Measurements from ENCODE around the gene ZC3H12A. TPM values are rescaled to one million over a fixed set of nuclear protein-coding genes. Genes with fewer than 3 reads are reported as not detected.

Gene ZC3H12A
- total and polyA plus RNA-seq, 2 of the 4 experiments (the other 2 are of a cell fraction) = 3.8 to 14.2 TPM

DNA sequence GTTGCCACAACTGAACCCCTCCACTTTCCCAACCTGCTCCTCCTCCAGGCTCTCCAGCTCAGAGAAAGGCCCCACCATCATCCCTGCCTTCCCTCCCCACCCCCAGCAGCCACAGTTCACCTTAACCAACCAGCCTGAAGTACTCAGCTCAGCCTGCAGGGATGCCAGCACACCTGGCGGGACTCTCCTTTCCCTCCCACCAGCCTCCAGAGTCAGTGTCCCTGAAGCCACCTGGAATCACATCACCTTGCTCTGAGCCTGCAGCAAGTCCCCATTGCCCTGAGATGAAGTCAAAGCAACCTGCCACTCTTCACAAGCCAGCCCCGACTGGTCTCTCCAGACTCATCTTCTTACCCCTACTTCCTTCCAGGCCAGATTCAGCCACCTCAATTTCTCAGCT is 26.2 kb upstream of the ZC3H12A start:
- dilution Hi-C loops (cut with HindIII; ENCODE audit: low sequenced_read_pairs, unreplicated experiment) = no loop called here
- Histone ChIP-seq H3K9me1 (ENCODE audit: insufficient read depth, low read length) (no peaks in the 10 kb centered on the region), H3K4me2 (ENCODE audit: low read depth, low read length) (no peak overlapping the region)

More for the DNA sequence above, 26.2 kb upstream of the ZC3H12A start:
- no peak overlapping the region for H4K5ac ChIP-seq (ENCODE audit: low read depth, low read length)
- no peak overlapping the region for H3K14ac ChIP-seq (replicated peaks; ENCODE audit: low read depth, low read length)
- H3K4ac ChIP-seq (ENCODE audit: low read depth, low read length) = no peak overlapping the region
- H4K8ac ChIP-seq (ENCODE audit: low read depth in 2 of 2, low read length in 2 of 2) = no peak overlapping the region
- no peaks in the 10 kb centered on the region for H3K36me3 ChIP-seq (ENCODE audit: control insufficient read depth, insufficient read depth, low read length)
- no peak overlapping the region for H3K18ac ChIP-seq (ENCODE audit: low read depth, low read length)
- H3K27me3 ChIP-seq (ENCODE audit: control insufficient read depth, insufficient read depth, low read length) = peaks cover 19% of the 10 kb centered on the region
- H3K9me3 ChIP-seq (ENCODE audit: control insufficient read depth, insufficient read depth, low read length) = no peaks in the 10 kb centered on the region
- H3K4me1 ChIP-seq (ENCODE audit: control insufficient read depth, insufficient read depth, low read length) = no peaks in the 10 kb centered on the region
- TF ChIP-seq RCOR1 (IDR thresholded peaks at IDR 0.05; ENCODE audit: insufficient replicate concordance, low read length) = no peak
- no peak for TF ChIP-seq FOS (IDR thresholded peaks at IDR 0.05; ENCODE audit: low read depth, low read length)
- TF ChIP-seq NFE2L2 (IDR thresholded peaks at IDR 0.05; ENCODE audit: low read depth, low read length) = no peak
- TF ChIP-seq USF2 (IDR thresholded peaks at IDR 0.05; ENCODE audit: low read depth, low read length) = no peak
- TF ChIP-seq CTCF (conservative IDR thresholded peaks at IDR 0.05; ENCODE audit: low read depth, low read length) = no peak
- TF ChIP-seq, protein P1, sequence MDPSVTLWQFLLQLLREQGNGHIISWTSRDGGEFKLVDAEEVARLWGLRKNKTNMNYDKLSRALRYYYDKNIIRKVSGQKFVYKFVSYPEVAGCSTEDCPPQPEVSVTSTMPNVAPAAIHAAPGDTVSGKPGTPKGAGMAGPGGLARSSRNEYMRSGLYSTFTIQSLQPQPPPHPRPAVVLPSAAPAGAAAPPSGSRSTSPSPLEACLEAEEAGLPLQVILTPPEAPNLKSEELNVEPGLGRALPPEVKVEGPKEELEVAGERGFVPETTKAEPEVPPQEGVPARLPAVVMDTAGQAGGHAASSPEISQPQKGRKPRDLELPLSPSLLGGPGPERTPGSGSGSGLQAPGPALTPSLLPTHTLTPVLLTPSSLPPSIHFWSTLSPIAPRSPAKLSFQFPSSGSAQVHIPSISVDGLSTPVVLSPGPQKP (IDR thresholded peaks at IDR 0.05; ENCODE audit: borderline replicate concordance, low read depth, low read length) = no peak
- no peak overlapping the region for H3K4me3 ChIP-seq (ENCODE audit: insufficient read depth, low read depth, low read length)
- ChIA-PET POLR2A (ENCODE audit: unreplicated experiment) (no interaction called here), CTCF (interaction anchor here (1.2 kb wide), 1 partner anchor 40 kb away, joined by 3 read pairs; no protein-coding TSS in a partner anchor)
- H2BK5ac ChIP-seq (ENCODE audit: low read depth, low read length, poor library complexity, severe bottlenecking) = no peak overlapping the region
- DNase-seq (no peak), ATAC-seq (ENCODE audit: low read depth) (no peak)
- H2BK20ac ChIP-seq (ENCODE audit: low read depth, low read length) = no peak overlapping the region
- no peak overlapping the region for H4K91ac ChIP-seq (ENCODE audit: insufficient read depth, low read depth, low read length)
- no peaks in the 10 kb centered on the region for H3K79me1 ChIP-seq (ENCODE audit: low read depth in 1 of 2, low read length in 2 of 2)
- H2AK5ac ChIP-seq (ENCODE audit: low read depth, low read length) = no peak overlapping the region
- no peak overlapping the region for H3K23ac ChIP-seq (ENCODE audit: low read depth, low read length)
- H3K56ac ChIP-seq (ENCODE audit: extremely low read depth, insufficient read depth, low read length) = no peak overlapping the region
- in situ Hi-C loops (cut with MboI; ENCODE audit: low sequenced_read_pairs) = no loop called here
- intact Hi-C loops (cut with micrococcal nuclease) = no loop called here
- H2BK120ac ChIP-seq (ENCODE audit: low read depth, low read length) = no peak overlapping the region
- no peak overlapping the region for H3K9ac ChIP-seq (ENCODE audit: low read depth, low read length)
- no TSS peak for BruUV-seq (replicated peaks)
- H4K20me1 ChIP-seq (ENCODE audit: insufficient read depth, low read length) = no peaks in the 10 kb centered on the region
- H2BK15ac ChIP-seq (ENCODE audit: low read depth, low read length) = no peak overlapping the region
- no peak overlapping the region for H2AK9ac ChIP-seq (replicated peaks; ENCODE audit: low read depth, low read length, poor library complexity)
- WGBS, 2 experiments (ENCODE audit: extremely low coverage in 2 of 2, insufficient read length in 1 of 2) = no CpG with 5 or more reads among the region's 2 CpGs
- no peak overlapping the region for H3K27ac ChIP-seq (ENCODE audit: insufficient read depth, low read length)
- H2AFZ ChIP-seq (replicated peaks; ENCODE audit: low read length, poor library complexity) = no peak overlapping the region

Data from IMR-90 (cell line).